A549 treated with RU486 at 1 μM for 4 hours (cell line): ENCODE measurements around the gene DUSP11. TPM values are rescaled to one million over a fixed set of nuclear protein-coding genes. Genes with fewer than 3 reads are reported as not detected.

Source experiments
- total RNA-seq: library from RNA; stranded (reverse); fragments of 200-300 nt; extraction: Qiagen RNA extraction; gene quantifications from 5 replicates; pipeline ENCODE4 v1.2.3, GENCODE V29; 2022; ENCODE audit warnings: low read depth

Gene DUSP11
- 31.7 to 45.4 TPM (median 41.7 TPM) in 5 replicates for total RNA-seq

GRCh38 chr2:73779467-73780236, at the start of gene DUSP11:
TSS of gene DUSP11 (minus strand) at chr2:73780103. CDS start at chr2:73779974, 129 bp downstream.

DNA sequence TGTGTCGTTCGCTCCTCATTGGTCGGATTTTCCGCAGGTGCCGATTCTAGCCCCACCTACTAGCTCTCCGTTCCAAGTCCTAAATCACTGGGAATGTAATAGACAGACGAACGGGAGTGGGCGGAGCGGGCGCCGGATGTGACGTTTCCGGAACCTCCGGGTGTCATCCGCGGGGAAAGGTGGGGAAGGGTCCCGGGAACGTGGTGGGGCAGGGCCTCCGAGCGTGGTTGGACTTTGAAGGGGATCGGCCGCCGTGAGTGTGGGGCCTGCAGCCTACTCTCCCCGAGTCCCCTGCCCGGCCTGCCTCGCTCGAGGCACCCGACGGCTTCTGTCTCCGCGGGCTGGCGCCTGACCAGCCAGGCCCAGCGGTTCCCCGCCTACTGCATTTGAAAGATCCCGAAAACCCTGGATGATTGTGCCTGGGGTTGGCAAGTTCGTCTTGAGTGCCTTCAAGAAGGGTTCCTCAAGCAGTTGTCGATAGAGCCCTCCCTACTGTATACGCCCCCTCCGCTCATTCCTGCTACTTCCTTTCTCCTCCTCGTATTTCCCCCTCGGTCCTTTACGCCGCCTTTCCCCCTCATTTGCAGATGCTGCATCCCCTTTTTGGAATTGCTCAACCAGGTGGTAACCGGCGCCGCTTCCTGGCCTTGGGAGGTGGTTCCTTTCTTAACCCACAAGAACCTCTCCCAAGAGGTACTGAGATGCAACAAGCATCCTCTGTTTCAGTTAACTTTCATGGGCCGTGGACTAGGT, 49.1 kb upstream of the DUSP11 start, which contains the start of gene STAMBP:
Gene STAMBP (plus strand): TSS at position 144 of the 753 bp plus-strand sequence. CDS start 1,896 bp downstream, outside the sequence.

GRCh38 chr2:73783883-73784282, 4.0 kb upstream of the DUSP11 start, which contains the start of gene C2orf78:
TSS of gene C2orf78 (plus strand) at chr2:73784183. CDS start at chr2:73784310, 127 bp downstream.

DNA sequence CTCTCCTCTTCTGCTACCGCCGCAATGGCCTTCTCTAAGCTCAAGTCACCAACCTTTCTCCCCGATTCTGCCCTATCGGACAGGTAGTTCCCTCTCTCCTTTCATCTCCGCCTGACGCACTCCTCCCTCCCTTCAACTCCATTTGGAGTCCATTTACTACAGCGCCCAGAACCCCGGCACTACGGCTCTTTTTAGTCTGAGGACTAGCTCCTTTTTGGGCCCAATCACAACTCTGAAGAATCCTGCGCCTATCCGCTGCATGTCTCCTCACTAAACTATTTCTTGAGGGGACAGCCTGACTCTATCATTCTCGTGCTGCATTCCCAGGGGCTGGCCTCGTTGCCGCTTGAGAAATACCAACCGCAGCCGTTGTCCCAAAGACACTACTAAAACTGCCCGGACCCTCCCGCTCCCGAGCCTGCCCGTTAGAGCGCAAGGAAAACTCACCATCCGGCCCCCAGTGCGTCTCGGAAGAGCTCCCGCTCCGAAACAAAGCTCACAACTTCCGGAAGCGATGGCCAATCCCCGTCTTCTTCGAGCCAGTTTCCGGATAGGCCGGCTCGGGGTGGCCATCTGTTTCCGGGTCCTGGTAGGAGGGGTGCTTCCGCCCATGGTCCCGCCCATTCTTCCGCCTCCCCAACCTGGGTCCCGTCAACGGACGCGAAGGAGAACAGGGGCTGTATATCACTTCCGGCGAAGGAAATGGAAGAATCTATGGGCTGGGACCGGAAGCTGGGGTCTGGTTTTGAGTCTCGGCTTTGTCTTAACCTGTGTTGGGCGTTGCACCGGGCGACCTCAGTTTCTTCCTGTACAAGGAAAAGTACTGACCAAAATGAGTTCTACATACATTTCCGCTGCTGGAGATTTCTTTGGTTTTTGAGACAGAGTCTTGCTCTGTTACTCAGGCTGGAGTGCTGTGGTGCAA, 42.8 kb downstream of the DUSP11 start, which contains the start of gene TPRKB:
Gene TPRKB (minus strand): TSS at position 491 of the 925 bp plus-strand sequence. CDS start 2,776 bp downstream, outside the sequence.

Other genes starting within 250 kb of the DUSP11 start
- not detected in 5 replicates for gene NAT8, start 137.7 kb downstream of the DUSP11 start, total RNA-seq
- 54.6 to 111 TPM (median 78.1 TPM) in 5 replicates for gene TPRKB, start 42.8 kb downstream of the DUSP11 start, total RNA-seq
- not detected in 5 replicates for gene C2orf78, start 4.1 kb upstream of the DUSP11 start, total RNA-seq
- 41.9 to 53.9 TPM (median 50.5 TPM) in 5 replicates for gene STAMBP, start 48.9 kb upstream of the DUSP11 start, total RNA-seq
- gene ACTG2, start 112.9 kb upstream of the DUSP11 start, total RNA-seq = 0.17 to 0.43 TPM (median 0.29 TPM) in 4 of 5 replicates, not detected in the other
- 147 to 170 TPM (median 148 TPM) in 5 replicates for gene DGUOK, start 146.8 kb upstream of the DUSP11 start, total RNA-seq
- 4.5 to 7.5 TPM (median 7.2 TPM) in 5 replicates for gene TET3, start 204.8 kb upstream of the DUSP11 start, total RNA-seq